ENCODE data around the gene VWCE.

- TF ChIP-seq TAF1 (IDR thresholded peaks at IDR 0.05; ENCODE audit: borderline replicate concordance, low read depth, low read length), result no peak
- TF ChIP-seq POLR2AphosphoS5 (IDR thresholded peaks at IDR 0.05; ENCODE audit: low read depth, low read length), result no peak
- no peak for TF ChIP-seq POLR2A (IDR thresholded peaks at IDR 0.05; ENCODE audit: low read depth, low read length)
These were observed 11.1 kb upstream of the VWCE start for GRCh38 chr11:61306221-61306620.
